Body of pancreas (tissue), 4 donors: Measurements from ENCODE around the gene GOLGA6D. TPM values are rescaled to one million over a fixed set of nuclear protein-coding genes. Genes with fewer than 3 reads are reported as not detected.
"Not testable (repeated sequence)": the region's sequence is repeated elsewhere in the genome, so short reads cannot be mapped to it uniquely, and the experiment has no call there.

Source experiments
- ATAC-seq: fragments of 150-250 bp; one replicate; pipeline ENCODE4 v1.9.1; 2016
- DNase-seq, 4 donors: peaks; one replicate each; pipeline ENCODE4 v3.0.0-alpha.2; 2019
- H3K27ac ChIP-seq, 4 donors: fragments of 200-600 bp; sonication (generic); 1 replicate in 3 of 4; 2 replicates in 1 of 4; pipeline versions ENCODE4 v1.5.1 to v1.6.1; 2016 to 2019; ENCODE audit warnings: mild to moderate bottlenecking in 1 of 4, mixed read lengths in 1 of 4, moderate library complexity in 1 of 4
- H3K27me3 ChIP-seq, 2 donors: fragments of 200-600 bp; sonication (generic); one replicate each; pipeline ENCODE4 v1.6.0; 2016; ENCODE audit warnings: mild to moderate bottlenecking in 1 of 2
- H3K36me3 ChIP-seq, 2 donors: fragments of 200-600 bp; sonication (generic); replicated peaks in 1 of 2; 2 replicates each; pipeline ENCODE4 v1.5.1; 2016; ENCODE audit warnings: low read depth in 2 of 2; ENCODE audit not compliant: insufficient read depth in 1 of 2
- H3K4me1 ChIP-seq: fragments of 200-600 bp; sonication (generic); one replicate; pipeline ENCODE4 v1.6.0; 2016
- H3K4me3 ChIP-seq, 2 donors: fragments of 200-600 bp; sonication (generic); 1 replicate in 1 of 2; 2 replicates in 1 of 2; pipeline ENCODE4 v1.5.1; 2016 to 2019
- H3K9me3 ChIP-seq, 3 donors: fragments of 200-600 bp; sonication (generic); 1 replicate in 2 of 3; 2 replicates in 1 of 3; pipeline ENCODE4 v1.5.1; 2016
- POLR2A ChIP-seq, 3 donors: fragments of 450-650 bp; IDR thresholded peaks; one replicate each; pipeline ENCODE4 v1.6.1; 2016; ENCODE audit warnings: antibody characterized with exemption in 3 of 3, mild to moderate bottlenecking in 2 of 3
- WGBS, 2 donors: methylation state at CpG; one replicate each; pipeline ENCODE4 v1.1.5; 2017; 5-methylcytosine and 5-hydroxymethylcytosine counted together
- intact Hi-C: fragments of 100-400 bp; cut with DNase I; formaldehyde crosslinking; loops from one replicate; pipeline ENCODE4 v1.15.1; 2023
- small RNA-seq: library from RNA; depleted of rRNA; stranded (forward); fragments of <200 nt; gene quantifications from one replicate; pipeline ENCODE3, GENCODE V24; 2016
- total RNA-seq, 2 donors: library from RNA; depleted of rRNA; stranded (reverse); fragments of >200 nt; gene quantifications; one replicate each; pipeline ENCODE4 v1.1.0, GENCODE V29; 2016
- TF ChIP-seq, protein P1 (sequence below), 7 experiments: fragments of 450-650 bp in 4 of 7; fragments of 200-600 bp in 3 of 7; sonication (generic) in 3 of 7; IDR thresholded peaks; one replicate each; pipeline ENCODE4 v1.5.1; 2016 to 2019; ENCODE audit warnings: antibody characterized with exemption in 7 of 7

The GOLGA6D gene
- total RNA-seq, 2 donors from 2014 or later, result not detected

DNA sequence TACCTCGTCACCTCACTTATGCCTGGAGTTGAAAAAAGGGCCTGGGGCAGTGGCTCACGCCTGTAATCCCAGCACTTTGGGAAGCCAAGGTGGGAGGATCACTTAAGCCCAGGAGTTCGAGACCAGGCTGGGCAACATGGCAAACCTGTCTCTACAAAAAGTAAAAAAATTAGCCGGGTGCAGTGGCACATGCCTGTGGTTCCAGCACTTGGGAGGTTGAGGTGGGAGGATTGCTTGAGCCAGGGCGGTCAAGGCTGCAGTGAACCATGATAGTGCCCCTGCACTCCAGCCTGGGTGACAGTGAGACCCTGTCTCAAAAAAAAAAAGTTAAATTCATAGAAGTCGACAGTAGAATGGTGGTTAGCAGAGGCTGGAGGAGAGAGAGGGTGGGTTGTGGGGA, 59.6 kb downstream of the GOLGA6D start:
- Histone ChIP-seq H3K4me3 (no peak overlapping the region), H3K27ac (no peak overlapping the region), H3K36me3 (peaks cover 0 to 2% of the 10 kb centered on the region in 2 donors), H3K4me1 (peaks cover 5% of the 10 kb centered on the region), H3K9me3 (no peaks in the 10 kb centered on the region), H3K27me3 (no peaks in the 10 kb centered on the region)
- no peak for DNase-seq
- WGBS, 2 donors, result 80 to 82% methylated on average over 6 of the region's 6 CpGs
- intact Hi-C loops, result no loop called here
- TF ChIP-seq, protein P1, sequence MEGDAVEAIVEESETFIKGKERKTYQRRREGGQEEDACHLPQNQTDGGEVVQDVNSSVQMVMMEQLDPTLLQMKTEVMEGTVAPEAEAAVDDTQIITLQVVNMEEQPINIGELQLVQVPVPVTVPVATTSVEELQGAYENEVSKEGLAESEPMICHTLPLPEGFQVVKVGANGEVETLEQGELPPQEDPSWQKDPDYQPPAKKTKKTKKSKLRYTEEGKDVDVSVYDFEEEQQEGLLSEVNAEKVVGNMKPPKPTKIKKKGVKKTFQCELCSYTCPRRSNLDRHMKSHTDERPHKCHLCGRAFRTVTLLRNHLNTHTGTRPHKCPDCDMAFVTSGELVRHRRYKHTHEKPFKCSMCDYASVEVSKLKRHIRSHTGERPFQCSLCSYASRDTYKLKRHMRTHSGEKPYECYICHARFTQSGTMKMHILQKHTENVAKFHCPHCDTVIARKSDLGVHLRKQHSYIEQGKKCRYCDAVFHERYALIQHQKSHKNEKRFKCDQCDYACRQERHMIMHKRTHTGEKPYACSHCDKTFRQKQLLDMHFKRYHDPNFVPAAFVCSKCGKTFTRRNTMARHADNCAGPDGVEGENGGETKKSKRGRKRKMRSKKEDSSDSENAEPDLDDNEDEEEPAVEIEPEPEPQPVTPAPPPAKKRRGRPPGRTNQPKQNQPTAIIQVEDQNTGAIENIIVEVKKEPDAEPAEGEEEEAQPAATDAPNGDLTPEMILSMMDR (IDR thresholded peaks at IDR 0.05), result no peak
- TF ChIP-seq POLR2A (IDR thresholded peaks at IDR 0.05), result no peak
- no peak for ATAC-seq

DNA sequence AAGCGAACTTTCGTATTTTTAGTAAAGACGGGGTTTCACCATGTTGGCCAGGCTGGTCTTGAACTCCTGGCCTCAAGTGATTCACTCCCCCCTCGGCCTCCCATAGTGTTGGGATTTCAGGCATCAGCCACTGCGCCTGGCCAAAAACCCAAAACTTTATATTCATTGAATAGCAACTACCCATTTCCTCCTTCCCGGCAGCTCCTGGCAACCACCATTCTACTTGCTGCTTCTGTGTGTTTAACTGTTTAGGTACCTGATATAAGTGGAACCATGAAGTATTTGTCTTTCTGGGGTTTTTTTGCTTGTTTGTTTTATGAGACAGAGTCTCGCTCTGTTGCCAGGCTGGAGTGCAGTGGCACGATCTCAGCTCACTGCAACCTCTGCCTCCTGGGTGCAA, 61.3 kb downstream of the GOLGA6D start:
- intact Hi-C loops, H3K4me3 ChIP-seq, H3K27me3 ChIP-seq, H3K9me3 ChIP-seq, ATAC-seq, H3K27ac ChIP-seq, H3K36me3 ChIP-seq: not testable (repeated sequence)
- H3K4me1 ChIP-seq, result peaks cover 11% of the 10 kb centered on the region
- WGBS, 2 donors, result 40 to 63% methylated on average over 8 of the region's 8 CpGs
- peak in 1 of 4 donors; percentile 28 for DNase-seq

Small RNAs within 50 kb of the gene (small RNA-seq; reads per million reads assigned to genes)
- gene AC068338.1 (not detected), gene RN7SL327P (not detected), gene RN7SL489P (not detected)

Other genes with a start within 250 kb of the GOLGA6D start
- gene C15orf39, start 81.0 kb upstream of the GOLGA6D start, total RNA-seq, result 10 to 100 TPM; 12.5 to 30.3 TPM
- gene GOLGA6C, start 24.5 kb upstream of the GOLGA6D start, total RNA-seq, result not detected
- gene COMMD4, start 53.2 kb downstream of the GOLGA6D start, total RNA-seq, result 10 to 100 TPM; 35.3 to 43.8 TPM
- 100 to 1,000 TPM in 1 of 2 donors, 10 to 100 TPM in 1; 79.1 to 112 TPM for gene NEIL1, start 64.2 kb downstream of the GOLGA6D start, total RNA-seq
- 100 to 1,000 TPM; 186 to 339 TPM for gene MAN2C1, start 85.8 kb downstream of the GOLGA6D start, total RNA-seq
- gene SIN3A, start 168.9 kb downstream of the GOLGA6D start, total RNA-seq, result 10 to 100 TPM; 17.1 to 23.1 TPM